Mucosa of gallbladder (tissue), 1 donor: ENCODE results near the gene FBXO38. TPM values are rescaled to one million over a fixed set of nuclear protein-coding genes. Genes with fewer than 3 reads are reported as not detected.
A peak's percentile ranks its signal among the peaks of the same experiment; 100 is the strongest.

Experiments used
- DNase-seq: peaks from one replicate; pipeline ENCODE4 v3.0.0-alpha.2; 2020; ENCODE audit warnings: low spot score
- total RNA-seq: library from RNA; stranded (reverse); gene quantifications from one replicate; pipeline ENCODE4 v1.2.1, GENCODE V29; 2021
- donor health status: DM: no; HTN: no; CAD: no.

Gene FBXO38, protein sequence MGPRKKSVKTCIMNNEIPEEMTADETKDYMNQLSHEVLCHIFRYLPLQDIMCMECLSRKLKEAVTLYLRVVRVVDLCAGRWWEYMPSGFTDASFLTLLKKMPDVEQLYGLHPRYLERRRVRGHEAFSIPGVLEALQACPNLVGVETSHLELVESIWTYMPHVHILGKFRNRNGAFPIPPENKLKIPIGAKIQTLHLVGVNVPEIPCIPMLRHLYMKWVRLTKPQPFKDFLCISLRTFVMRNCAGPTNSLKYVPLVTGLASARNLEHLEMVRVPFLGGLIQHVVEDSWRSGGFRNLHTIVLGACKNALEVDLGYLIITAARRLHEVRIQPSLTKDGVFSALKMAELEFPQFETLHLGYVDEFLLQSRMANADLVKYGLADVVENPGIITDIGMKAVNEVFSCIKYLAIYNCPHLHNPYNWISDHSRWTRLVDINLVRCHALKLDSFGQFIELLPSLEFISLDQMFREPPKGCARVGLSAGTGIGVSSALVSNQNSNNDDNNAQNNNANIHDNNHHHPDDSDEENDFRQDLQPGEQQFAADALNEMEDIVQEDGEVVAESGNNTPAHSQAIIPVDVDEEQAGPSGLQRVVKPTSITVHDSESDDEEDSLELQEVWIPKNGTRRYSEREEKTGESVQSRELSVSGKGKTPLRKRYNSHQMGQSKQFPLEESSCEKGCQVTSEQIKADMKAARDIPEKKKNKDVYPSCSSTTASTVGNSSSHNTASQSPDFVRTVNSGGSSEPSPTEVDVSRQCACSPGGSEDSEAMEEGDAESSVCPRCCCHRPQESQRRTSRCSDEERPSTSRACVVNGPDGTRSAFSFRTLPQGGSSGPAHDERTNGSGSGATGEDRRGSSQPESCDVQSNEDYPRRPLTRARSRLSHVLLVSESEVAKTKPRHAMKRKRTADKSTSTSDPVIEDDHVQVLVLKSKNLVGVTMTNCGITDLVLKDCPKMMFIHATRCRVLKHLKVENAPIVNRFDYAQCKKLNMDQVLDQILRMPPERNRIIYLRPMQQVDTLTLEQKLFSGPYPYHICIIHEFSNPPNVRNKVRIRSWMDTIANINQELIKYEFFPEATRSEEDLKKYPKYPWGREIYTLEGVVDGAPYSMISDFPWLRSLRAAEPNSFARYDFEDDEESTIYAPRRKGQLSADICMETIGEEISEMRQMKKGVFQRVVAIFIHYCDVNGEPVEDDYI
- 37.5 TPM for total RNA-seq

GRCh38 chr5:148383564-148384379 lies at the start of gene FBXO38:
Gene FBXO38, plus strand, starts transcription at chr5:148383958. Its CDS starts 10,819 bp downstream, at chr5:148394777.
- DNase-seq, result peak; percentile 97

DNA sequence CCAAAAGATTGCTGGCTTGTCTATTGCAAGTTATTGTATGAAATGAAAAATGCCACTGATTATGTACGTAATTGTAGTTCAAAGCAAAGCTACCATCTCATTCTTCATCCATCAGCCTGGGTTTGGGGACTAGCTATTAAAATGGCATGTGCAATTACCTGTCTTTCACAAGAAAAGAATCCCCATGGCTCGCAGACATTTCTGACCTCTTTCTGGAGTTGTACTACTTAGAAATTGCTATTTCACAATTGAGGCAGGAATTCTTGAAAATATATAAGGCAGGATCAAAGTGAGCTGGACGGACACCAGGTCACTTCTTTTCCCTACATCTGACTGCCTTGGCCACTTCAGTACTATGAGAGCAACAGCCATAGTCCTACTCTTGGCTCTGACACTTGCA lies 48.5 kb upstream of the FBXO38 start, which contains the start of gene SPINK9:
Gene SPINK9 (plus strand): TSS at position 301 of the 400 bp plus-strand sequence. CDS start 55 bp downstream, at position 356.
- no peak for DNase-seq

DNA sequence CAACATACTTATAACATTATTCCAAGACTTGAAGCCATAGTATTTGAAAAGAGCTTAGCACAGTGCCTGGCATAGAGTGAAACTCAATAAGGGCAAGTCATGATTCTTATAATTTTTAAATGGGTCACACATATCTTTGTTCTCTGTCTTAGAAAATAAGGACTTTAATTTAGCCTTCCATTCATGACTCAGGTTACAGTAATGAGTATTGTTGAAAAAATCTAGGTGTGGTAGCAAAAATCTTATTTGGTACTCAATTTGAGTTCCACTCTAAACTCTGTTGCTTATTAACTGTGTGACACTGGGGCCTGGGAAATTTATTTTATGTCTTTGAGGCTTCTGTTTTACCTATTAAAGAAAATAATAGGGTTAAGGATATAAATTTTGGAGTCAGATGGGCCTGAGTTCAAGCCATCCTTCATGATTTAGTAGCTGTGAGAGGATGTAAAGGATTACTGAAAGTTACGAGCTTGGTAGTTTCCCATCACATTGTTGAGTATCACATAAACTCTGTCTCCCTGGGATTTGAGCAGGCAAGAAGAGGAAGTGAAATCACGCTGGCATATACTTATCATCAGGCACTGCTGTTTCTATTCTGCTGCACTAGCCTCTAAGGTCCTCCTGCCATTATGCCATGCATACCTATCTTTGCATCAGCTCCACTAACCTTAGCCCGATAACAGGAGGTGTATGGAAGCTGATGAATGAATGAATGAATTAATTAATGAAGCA lies 46.9 kb upstream of the FBXO38 start:
- no peak for DNase-seq

- no peak for DNase-seq
These were observed 41.2 kb upstream of the FBXO38 start for GRCh38 chr5:148342371-148343045.

GRCh38 chr5:148343046-148343407 lies 40.7 kb upstream of the FBXO38 start:
- no peak for DNase-seq

- DNase-seq, result no peak
These were observed 39.9 kb upstream of the FBXO38 start for GRCh38 chr5:148343603-148344487.

DNA sequence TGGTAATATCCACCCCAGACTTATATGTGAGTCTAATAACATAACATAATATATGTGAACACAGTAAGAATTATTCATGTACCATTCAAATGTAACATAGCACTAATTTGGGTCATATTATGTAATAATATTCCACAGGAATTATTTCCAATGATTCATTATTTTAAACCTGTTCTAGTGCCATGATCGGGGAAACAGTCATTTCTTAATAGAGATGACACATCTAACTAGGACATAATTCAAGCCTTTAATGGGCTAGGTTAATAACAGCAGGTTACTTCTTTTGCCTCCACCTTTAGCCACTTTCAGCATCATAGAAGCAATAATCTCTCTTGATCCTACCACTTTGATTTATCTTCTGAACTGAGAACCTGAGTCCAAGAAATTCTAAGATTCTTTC lies 36.1 kb upstream of the FBXO38 start:
- no peak for DNase-seq

DNA sequence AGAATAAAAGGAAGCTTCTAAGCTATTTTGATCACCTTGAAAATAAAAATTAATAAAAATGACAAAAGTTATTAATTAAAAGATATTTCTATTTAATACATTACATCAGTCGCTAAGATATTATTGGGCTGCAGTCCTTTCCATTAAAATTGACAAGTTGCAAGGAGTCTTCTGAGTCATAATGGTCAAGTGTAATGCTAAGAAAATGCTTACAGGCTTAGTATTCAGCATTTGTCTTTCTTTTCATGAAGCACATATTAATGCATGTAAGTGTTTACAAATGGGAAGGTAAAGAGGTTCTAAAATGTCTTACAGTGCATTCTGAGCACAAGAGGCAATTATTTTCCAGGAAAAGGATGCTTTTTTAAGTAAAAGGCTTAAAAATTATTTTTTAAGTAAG lies 31.1 kb upstream of the FBXO38 start:
- no peak for DNase-seq

GRCh38 chr5:148353634-148354033 lies 30.1 kb upstream of the FBXO38 start:
- no peak for DNase-seq

DNA sequence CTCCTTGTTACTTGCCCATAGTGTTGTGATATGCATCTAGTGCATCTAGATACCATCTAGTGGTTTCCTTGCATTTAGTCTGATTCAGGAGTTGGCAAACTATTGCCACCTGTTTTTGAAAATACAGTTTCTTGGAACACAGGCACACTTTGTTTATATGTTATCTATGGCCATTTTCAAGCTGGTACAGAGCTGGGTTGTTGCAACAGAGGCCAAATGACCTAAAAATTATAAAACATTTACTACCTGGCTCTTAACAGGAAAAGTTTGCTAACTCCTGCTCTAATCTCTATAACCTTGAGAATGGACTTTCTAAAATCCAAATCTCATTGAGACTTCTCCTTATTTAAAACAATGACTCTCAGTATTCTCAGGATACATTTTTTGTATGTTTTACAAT lies 19.4 kb upstream of the FBXO38 start:
- no peak for DNase-seq

DNA sequence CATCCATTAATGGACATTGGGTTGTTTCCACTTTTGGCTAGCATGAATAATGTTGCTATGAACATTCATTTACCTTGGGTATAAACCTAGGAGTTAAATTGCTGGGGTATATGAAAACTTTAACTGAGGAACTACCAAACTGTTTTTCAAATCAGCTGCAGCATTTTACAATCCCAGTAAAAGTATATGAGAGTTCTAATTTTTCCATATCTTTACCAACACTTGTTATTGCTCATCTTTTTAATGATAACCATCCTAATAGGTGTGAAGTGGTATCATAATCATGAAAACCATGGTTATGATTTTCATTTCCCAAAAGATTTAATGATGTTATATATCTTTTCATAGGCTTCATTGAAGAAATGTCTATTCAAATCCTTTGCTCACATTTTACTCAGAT lies 15.5 kb upstream of the FBXO38 start:
- no peak for DNase-seq

DNA sequence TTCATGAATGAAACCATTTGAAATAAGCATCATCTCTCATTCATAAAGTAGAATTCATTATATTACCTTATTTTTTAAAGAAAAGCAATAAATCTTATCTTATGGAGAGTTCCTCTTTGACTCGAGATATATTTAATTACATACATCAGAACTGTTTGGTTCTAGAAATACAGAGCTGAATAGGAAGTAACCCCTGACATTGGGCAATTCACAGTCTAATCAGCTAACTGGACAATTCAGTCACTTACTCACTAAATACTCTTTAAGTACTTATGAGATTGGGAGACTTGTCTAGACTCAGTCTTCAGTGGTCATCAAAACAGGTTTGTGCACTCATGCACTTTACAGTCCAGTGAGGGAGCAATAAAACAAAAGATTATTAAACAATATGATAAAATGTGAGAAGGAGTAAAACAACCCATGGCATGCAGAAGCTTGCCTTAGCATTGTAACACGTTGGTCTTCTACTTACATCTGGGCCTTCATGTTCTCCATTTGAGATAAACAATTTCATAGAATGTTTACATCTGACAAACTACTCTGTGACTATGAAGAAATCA lies 11.5 kb upstream of the FBXO38 start:
- no peak for DNase-seq

GRCh38 chr5:148372893-148373292 lies 10.9 kb upstream of the FBXO38 start:
- DNase-seq, result no peak

DNA sequence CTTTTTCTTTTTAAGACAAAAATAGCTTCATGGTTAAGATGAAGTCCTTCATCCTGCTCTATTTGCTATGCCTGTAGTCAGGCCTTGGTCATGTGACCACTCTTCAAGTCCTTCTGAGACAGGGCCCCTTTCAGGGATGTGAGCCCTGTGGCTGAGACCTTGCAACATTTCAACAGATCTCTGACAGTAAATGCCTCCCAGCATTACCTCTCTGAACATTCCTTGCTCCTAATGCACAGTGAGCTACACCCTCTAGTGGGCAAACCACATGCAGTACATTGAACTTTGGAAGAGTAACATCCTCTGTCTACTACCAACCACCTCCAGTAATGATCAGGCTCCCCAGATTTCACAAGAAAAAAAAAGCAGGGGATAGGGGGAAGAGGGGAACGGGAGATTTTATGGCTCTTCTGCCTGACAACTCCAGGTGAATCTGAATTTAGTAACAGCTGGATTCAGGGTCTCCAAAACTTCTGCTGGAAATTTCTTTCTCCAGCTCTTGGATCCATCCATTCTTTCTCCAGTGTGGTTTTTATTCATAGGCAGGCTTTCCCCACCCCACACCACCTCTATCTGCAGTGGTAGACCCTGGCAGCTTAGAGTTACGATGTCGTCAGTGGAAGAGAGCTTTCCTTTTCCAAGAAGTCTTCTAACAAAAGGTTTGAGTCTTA lies 8.9 kb upstream of the FBXO38 start:
- DNase-seq, result peak; percentile 26

DNA sequence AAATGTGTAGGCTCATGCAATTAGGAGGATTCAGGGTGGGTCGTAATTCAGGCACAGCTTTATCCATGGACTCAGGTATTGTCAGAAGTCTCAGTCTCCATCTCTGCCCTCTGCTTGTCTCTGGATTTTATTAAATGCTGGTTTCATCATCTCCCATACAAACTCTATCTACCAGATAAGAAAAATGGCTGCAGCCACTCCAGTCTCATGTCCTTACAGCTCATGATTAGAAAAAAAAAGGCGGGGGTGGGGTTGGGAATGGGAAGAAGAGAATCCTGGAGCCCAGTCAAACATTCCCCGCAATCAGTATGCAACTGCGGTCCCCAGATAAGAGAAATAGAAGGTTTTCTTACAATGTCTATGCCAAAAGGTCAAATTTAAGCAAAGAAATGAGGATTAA lies 7.6 kb upstream of the FBXO38 start:
- no peak for DNase-seq

GRCh38 chr5:148378670-148379069 lies 5.1 kb upstream of the FBXO38 start:
- DNase-seq, result no peak

DNA sequence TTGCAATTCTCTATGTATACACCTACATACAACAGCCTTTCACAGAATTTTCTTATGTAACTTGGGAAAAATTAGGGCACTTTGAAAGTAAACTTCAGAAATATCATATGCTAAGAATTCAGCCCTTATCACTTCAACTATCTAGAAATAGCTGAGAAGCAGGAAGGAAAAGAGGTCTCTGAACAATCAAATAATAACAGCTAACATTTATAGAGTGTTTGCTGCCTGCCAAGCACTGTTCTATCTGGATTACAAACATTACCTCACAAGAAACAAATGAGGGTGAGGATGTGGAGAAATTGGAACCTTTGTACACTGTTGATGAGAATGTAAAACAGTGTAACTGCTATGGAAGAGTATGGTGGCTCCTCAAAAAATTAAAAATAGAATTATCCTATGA lies 4.4 kb upstream of the FBXO38 start:
- no peak for DNase-seq

DNA sequence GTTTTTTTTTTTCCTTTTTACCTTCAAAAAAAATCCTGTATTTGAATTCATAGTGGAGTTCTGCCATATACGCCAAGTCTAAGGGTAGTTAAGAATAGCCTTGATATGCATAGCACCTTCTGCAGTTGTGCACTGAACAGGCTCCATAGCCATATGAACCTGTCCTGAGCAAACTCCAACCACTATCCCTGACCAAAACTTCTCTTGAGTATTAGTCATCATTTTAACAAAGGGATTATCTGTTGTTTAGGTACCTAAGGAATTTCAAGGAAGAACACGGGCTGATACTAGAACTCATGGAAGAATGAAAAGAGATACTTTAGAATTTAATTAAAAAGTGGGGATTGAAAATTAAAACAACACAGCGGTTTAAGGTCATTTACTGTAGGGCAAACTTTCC lies 1.9 kb upstream of the FBXO38 start:
- DNase-seq, result no peak
